D721Med (cell line): ENCODE results near the gene NR0B2.
"Not testable (repeated sequence)": the region's sequence is repeated elsewhere in the genome, so short reads cannot be mapped to it uniquely, and the experiment has no call there.

Experiments used
- DNase-seq: peaks from one replicate; pipeline ENCODE4 v3.0.0; 2011; ENCODE audit warnings: low spot score; ENCODE audit not compliant: insufficient read length
- FAIRE-seq: peaks from 2 replicates; lab custom pipeline; 2011; peaks lifted over from hg19 to GRCh38; lab: Jason Lieb, UNC
- TF ChIP-seq, protein P1 (sequence below): IDR thresholded peaks from 2 replicates; pipeline ENCODE4 v1.5.1; 2012; ENCODE audit warnings: mild to moderate bottlenecking, control low read depth; ENCODE audit not compliant: insufficient read depth; ENCODE audit errors: missing control alignments

Gene NR0B2

DNA sequence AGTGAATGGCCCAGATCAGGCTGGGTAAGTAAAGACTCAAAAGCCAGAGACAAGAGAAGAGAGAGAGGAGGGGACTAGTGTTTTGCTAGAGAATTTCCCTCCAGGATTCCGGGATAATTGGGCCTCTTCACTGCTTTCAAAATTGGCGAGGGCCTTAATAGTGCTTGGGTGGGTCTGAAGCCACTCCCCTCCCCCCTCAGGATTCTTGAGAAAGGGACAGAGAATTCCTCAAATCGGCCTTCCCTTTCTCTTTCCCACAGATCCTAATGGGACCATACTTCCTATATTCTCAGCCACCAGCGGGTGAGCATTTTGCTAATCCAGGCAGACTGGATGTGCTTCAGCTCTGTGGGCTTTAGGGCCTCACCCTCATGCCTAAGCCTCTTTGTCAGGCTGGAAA, 38.9 kb downstream of the NR0B2 start:
- no peak for DNase-seq
- FAIRE-seq: no peak
- TF ChIP-seq, protein P1, sequence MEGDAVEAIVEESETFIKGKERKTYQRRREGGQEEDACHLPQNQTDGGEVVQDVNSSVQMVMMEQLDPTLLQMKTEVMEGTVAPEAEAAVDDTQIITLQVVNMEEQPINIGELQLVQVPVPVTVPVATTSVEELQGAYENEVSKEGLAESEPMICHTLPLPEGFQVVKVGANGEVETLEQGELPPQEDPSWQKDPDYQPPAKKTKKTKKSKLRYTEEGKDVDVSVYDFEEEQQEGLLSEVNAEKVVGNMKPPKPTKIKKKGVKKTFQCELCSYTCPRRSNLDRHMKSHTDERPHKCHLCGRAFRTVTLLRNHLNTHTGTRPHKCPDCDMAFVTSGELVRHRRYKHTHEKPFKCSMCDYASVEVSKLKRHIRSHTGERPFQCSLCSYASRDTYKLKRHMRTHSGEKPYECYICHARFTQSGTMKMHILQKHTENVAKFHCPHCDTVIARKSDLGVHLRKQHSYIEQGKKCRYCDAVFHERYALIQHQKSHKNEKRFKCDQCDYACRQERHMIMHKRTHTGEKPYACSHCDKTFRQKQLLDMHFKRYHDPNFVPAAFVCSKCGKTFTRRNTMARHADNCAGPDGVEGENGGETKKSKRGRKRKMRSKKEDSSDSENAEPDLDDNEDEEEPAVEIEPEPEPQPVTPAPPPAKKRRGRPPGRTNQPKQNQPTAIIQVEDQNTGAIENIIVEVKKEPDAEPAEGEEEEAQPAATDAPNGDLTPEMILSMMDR: no peak

DNA sequence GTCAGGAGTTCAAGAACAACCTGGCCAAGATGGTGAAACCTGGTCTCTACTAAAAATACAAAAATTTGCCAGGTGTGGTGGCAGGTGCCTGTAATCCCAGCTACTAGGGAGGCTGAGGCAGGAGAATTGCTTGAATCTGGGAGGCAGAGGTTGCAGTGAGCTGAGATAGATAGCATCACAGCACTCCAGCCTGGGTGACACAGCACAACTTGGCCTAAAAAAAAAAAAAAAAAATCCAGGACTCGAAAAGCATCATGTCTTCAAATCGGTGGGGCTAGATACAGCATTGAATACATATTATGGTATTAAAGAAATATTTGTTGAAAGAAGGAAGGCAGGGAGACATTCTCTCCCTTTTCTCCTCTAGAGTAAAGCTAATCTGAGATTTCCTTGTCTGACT, 40.7 kb downstream of the NR0B2 start:
- not testable (repeated sequence) for FAIRE-seq, DNase-seq

DNA sequence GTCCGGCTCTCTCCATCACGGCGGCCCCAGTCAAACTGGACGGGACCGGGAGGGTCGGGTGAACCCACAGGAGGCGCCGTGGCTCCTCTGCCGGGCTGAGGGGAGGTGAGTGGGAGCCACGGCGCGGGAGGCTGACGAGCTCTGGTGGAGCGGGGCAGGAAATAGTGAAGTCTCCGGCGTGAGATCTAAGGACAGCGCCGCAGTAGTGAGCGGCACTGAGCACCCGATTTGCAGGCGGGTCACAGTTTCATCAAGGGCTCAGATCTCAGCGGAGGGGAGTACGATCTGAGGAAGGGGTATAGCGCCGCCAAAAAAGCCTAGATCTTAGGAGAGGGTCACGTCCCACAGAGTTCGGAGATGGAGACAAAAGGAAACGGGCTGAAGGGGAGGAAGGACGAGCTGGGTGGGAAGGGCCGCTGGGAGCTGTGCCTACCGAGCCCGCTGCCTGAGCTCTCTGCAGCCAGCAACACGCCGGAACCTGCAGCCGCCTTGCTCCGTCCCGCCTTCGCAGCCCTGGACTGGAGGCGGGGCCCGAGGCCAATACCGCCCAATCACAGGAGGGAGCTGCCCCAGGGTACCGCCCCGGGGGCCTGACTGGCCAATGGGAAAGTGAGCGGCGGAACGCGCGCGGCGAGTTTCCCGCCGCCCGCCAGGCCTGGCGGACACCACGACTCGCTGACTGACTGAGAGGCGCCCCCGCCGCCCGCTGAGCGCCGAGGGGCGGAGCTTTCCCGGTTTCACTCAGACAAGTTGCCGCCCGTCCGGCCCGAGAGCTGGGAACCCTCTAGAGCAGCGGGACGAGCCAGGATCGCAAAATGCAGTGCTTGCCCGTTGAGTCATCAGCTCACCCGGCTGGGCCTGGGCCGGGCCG, 48.9 kb downstream of the NR0B2 start:
- DNase-seq (peak; percentile 44), FAIRE-seq (no peak)
- TF ChIP-seq, protein P1: no peak

DNA sequence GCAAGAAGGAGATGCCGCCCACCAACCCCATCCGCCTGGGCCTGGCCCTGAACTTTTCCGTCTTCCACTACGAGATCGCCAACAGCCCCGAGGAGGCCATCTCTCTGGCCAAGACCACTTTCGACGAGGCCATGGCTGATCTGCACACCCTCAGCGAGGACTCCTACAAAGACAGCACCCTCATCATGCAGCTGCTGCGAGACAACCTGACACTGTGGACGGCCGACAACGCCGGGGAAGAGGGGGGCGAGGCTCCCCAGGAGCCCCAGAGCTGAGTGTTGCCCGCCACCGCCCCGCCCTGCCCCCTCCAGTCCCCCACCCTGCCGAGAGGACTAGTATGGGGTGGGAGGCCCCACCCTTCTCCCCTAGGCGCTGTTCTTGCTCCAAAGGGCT, 50.1 kb downstream of the NR0B2 start:
- TF ChIP-seq, protein P1: no peak
- DNase-seq (no peak), FAIRE-seq (no peak)

DNA sequence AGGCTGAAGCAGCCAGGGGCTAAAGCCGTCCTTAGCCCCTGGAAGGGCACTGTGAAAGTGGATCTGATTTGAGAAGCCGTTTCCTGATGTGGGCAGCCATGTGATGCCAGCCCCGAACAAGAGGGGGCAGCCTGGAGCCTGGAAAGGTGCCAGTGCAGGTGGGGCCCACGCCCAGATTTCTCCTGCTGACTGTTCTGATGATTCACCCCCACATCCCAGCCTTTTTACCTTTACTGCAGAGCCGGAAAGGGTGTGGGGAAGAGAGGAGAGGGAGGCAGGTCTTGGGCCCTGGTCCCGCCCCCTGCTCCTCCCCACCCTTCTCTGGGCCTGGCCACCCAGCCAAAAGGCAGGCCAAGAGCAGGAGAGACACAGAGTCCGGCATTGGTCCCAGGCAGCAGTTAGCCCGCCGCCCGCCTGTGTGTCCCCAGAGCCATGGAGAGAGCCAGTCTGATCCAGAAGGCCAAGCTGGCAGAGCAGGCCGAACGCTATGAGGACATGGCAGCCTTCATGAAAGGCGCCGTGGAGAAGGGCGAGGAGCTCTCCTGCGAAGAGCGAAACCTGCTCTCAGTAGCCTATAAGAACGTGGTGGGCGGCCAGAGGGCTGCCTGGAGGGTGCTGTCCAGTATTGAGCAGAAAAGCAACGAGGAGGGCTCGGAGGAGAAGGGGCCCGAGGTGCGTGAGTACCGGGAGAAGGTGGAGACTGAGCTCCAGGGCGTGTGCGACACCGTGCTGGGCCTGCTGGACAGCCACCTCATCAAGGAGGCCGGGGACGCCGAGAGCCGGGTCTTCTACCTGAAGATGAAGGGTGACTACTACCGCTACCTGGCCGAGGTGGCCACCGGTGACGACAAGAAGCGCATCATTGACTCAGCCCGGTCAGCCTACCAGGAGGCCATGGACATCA, 50.7 kb downstream of the NR0B2 start, which contains the start of gene SFN:
Gene SFN, plus strand, starts transcription at position 369 of the 904 bp plus-strand sequence. Its CDS starts 64 bp downstream, at position 433.
- DNase-seq (no peak), FAIRE-seq (no peak)
- TF ChIP-seq, protein P1: peak; percentile 5

DNA sequence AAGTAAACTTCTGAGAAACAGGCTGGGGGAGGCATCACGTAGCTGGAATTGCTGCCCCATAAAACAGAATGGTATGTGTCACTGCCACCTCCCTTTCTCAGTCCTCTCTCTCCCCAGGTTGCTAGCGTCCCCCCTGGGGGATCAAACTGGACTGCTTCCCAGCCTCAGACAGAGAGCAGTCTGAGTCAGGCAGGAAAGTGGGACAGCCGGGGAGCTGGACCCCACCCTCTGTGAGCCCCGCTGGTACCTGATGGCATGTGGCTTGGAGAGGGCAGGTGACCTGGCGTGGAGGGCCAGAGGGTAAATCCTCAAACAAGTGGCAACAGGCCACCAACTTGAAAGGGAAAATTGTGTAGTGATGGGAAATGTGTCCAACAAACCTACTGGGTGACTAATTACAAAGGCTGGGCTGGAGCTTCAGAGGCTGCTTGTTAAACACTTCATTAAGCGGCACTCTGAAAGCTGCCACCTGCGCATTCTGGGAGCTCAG, 51.8 kb downstream of the NR0B2 start:
- TF ChIP-seq, protein P1: no peak
- FAIRE-seq (no peak), DNase-seq (no peak)
